HCT116 (cell line): ENCODE measurements around the gene PTBP1. TPM values are rescaled to one million over a fixed set of nuclear protein-coding genes. Genes with fewer than 3 reads are reported as not detected.

Experiments
- ATAC-seq: fragments of 200-7000 bp; cut with Tn5 transposase; 2 replicates; pipeline ENCODE4 v1.9.1; 2020; ENCODE audit warnings: mild to moderate bottlenecking, moderate library complexity
- BruUV-seq: library from RNA; stranded (reverse); fragments of 400-500 nt; replicated peaks from 2 replicates; lab custom pipeline; 2021; lab: Mats Ljungman, UMichigan
- CTCF ChIA-PET: fragments of 300-600 bp; sonication (Branson Sonifier 250); formaldehyde crosslinking; loops from one replicate; lab custom pipeline; 2021; ENCODE audit warnings: antibody characterized with exemption; lab: Charles Lee
- POLR2A ChIA-PET: fragments of 300-600, 350-600 bp; sonication (Branson Sonifier 250); formaldehyde crosslinking; loops from one replicate; lab custom pipeline; 2021; ENCODE audit warnings: antibody characterized with exemption; lab: Charles Lee
- RAD21 ChIA-PET, 2 experiments: fragments of 300-600 bp; sonication (Branson Sonifier 250); formaldehyde crosslinking; loops; one replicate each; lab custom pipeline; 2023; ENCODE audit warnings: low total read pairs in 2 of 2; ENCODE audit not compliant: uncharacterized antibody in 2 of 2, unreplicated experiment in 2 of 2, low non-redundant PET in 1 of 2; lab: Charles Lee
- DNase-seq: peaks from one replicate; pipeline ENCODE4 v3.0.0-alpha.2; 2010; ENCODE audit warnings: low read depth, low spot score
- H2AFZ ChIP-seq: fragments of 200-600 bp; shearing (Covaris generic), sonication (generic); 2 replicates; pipeline ENCODE4 v1.6.1; 2017; ENCODE audit warnings: low read depth, mixed run types, mixed read lengths, antibody characterized with exemption, low read length; ENCODE audit not compliant: poor library complexity, severe bottlenecking
- H3K27ac ChIP-seq: 2 replicates; pipeline ENCODE4 v1.5.1; 2012; ENCODE audit warnings: low read depth, low read length
- H3K27me3 ChIP-seq: fragments of 200-600 bp; sonication (generic); 2 replicates; pipeline ENCODE4 v1.6.1; 2016; ENCODE audit warnings: mixed run types, low read length, mixed read lengths; ENCODE audit not compliant: insufficient read depth
- H3K36me3 ChIP-seq, 2 experiments: fragments of 200-500 bp in 1 of 2; fragments of 200-600 bp in 1 of 2; sonication (Bioruptor generic) in 1 of 2; sonication (generic) in 1 of 2; 2 replicates each; pipeline versions ENCODE4 v1.5.1 to v1.6.1; 2014 to 2016; ENCODE audit warnings: low read length in 2 of 2, inconsistent platforms in 1 of 2, mixed read lengths in 1 of 2, mixed run types in 1 of 2; ENCODE audit not compliant: insufficient read depth in 2 of 2, control insufficient read depth in 1 of 2
- H3K4me1 ChIP-seq, 2 experiments: fragments of 200-600 bp in 1 of 2; sonication (generic) in 1 of 2; 2 replicates each; pipeline versions ENCODE4 v1.5.1 to v1.6.1; 2012 to 2017; ENCODE audit warnings: low read length in 2 of 2, inconsistent platforms in 1 of 2, mild to moderate bottlenecking in 1 of 2, mixed read lengths in 1 of 2, mixed run types in 1 of 2, moderate library complexity in 1 of 2; ENCODE audit not compliant: insufficient read depth in 2 of 2, control insufficient read depth in 1 of 2
- H3K4me2 ChIP-seq: fragments of 200-600 bp; sonication (generic); 2 replicates; pipeline ENCODE4 v1.6.1; 2017; ENCODE audit warnings: mixed run types, low read length, mixed read lengths
- H3K4me3 ChIP-seq, 2 experiments: fragments of 200-600 bp in 1 of 2; sonication (generic) in 1 of 2; replicated peaks in 1 of 2; 2 replicates each; pipeline ENCODE4 v1.5.1; 2011 to 2016; ENCODE audit warnings: low read length in 2 of 2, control low read depth in 1 of 2, low read depth in 1 of 2, mild to moderate bottlenecking in 1 of 2, mixed read lengths in 1 of 2, mixed run types in 1 of 2
- H3K79me2 ChIP-seq: fragments of 200-600 bp; sonication (generic); 2 replicates; pipeline ENCODE4 v1.6.1; 2017; ENCODE audit warnings: mild to moderate bottlenecking, mixed run types, low read length, moderate library complexity, mixed read lengths; ENCODE audit not compliant: insufficient read depth
- H3K9ac ChIP-seq: fragments of 200-600 bp; sonication (generic); 2 replicates; pipeline ENCODE4 v1.6.1; 2016; ENCODE audit warnings: low read length, mixed read lengths
- H3K9me2 ChIP-seq: fragments of 200-600 bp; sonication (generic), shearing (Covaris generic); 2 replicates; pipeline ENCODE4 v1.6.1; 2017; ENCODE audit warnings: mixed run types, mild to moderate bottlenecking, moderate library complexity; ENCODE audit not compliant: insufficient read depth
- H3K9me3 ChIP-seq, 2 experiments: fragments of 200-500 bp in 1 of 2; fragments of 200-600 bp in 1 of 2; sonication (Bioruptor generic) in 1 of 2; sonication (generic) in 1 of 2; 2 replicates each; pipeline ENCODE4 v1.6.1; 2014 to 2017; ENCODE audit warnings: low read length in 2 of 2, mixed read lengths in 2 of 2, inconsistent platforms in 1 of 2, low read depth in 1 of 2, mild to moderate bottlenecking in 1 of 2, mixed run types in 1 of 2, moderate library complexity in 1 of 2; ENCODE audit not compliant: control insufficient read depth in 1 of 2, insufficient read depth in 1 of 2
- H4K20me1 ChIP-seq: fragments of 200-600 bp; sonication (generic), shearing (Covaris generic); 2 replicates; pipeline ENCODE4 v1.6.1; 2017; ENCODE audit warnings: mixed run types, mild to moderate bottlenecking, moderate library complexity; ENCODE audit not compliant: insufficient read depth
- CBX3 ChIP-seq: IDR thresholded peaks from 2 replicates; pipeline ENCODE4 v1.6.1; 2012; ENCODE audit warnings: low read depth
- EZH2 ChIP-seq: fragments of 200-600 bp; sonication (generic); IDR thresholded peaks from 2 replicates; pipeline ENCODE4 v1.6.1; 2017; ENCODE audit warnings: antibody characterized with exemption, mixed run types
- FOSL1 ChIP-seq: IDR thresholded peaks from 2 replicates; pipeline ENCODE4 v1.6.1; 2012; ENCODE audit warnings: low read depth
- MAX ChIP-seq: IDR thresholded peaks from 2 replicates; pipeline ENCODE4 v1.6.1; 2012
- RAD21 ChIP-seq: IDR thresholded peaks from 2 replicates; pipeline ENCODE4 v1.6.1; 2012; ENCODE audit warnings: low read depth, mild to moderate bottlenecking
- SIN3A ChIP-seq: IDR thresholded peaks from 2 replicates; pipeline ENCODE4 v1.6.1; 2012; ENCODE audit warnings: low read depth
- TCF7L2 ChIP-seq: IDR thresholded peaks from 2 replicates; pipeline ENCODE4 v1.7.0; 2011; ENCODE audit warnings: borderline replicate concordance, inconsistent platforms; ENCODE audit not compliant: insufficient read depth, insufficient read length; ENCODE audit errors: extremely low read depth
- ZBTB33 ChIP-seq: IDR thresholded peaks from 2 replicates; pipeline ENCODE4 v1.6.1; 2011; ENCODE audit warnings: mild to moderate bottlenecking, low read length, moderate library complexity; ENCODE audit not compliant: insufficient replicate concordance; ENCODE audit errors: extremely low read depth
- intact Hi-C: fragments of 100-400 bp; cut with micrococcal nuclease; formaldehyde crosslinking; loops from 2 replicates; pipeline ENCODE4 v1.10.0; 2022
- total RNA-seq: library from RNA; stranded (reverse); gene quantifications from one replicate; pipeline ENCODE4 v1.2.1, GENCODE V29; 2021; ENCODE audit not compliant: unreplicated experiment
- TF ChIP-seq, protein P1 (sequence below), 3 experiments: fragments of 200-600 bp in 1 of 3; sonication (generic) in 1 of 3; IDR thresholded peaks in 2 of 3; conservative IDR thresholded peaks in 1 of 3; 2 replicates each; pipeline ENCODE4 v1.5.1; 2012 to 2017; ENCODE audit warnings: low read depth in 2 of 3, low read length in 2 of 3, antibody characterized with exemption in 1 of 3, borderline replicate concordance in 1 of 3, control low read depth in 1 of 3, mild to moderate bottlenecking in 1 of 3, mixed read lengths in 1 of 3, mixed run types in 1 of 3, moderate library complexity in 1 of 3; ENCODE audit not compliant: insufficient read depth in 1 of 3

Gene PTBP1
- total RNA-seq, 1 experiment from 2014 or later = 676 TPM

DNA sequence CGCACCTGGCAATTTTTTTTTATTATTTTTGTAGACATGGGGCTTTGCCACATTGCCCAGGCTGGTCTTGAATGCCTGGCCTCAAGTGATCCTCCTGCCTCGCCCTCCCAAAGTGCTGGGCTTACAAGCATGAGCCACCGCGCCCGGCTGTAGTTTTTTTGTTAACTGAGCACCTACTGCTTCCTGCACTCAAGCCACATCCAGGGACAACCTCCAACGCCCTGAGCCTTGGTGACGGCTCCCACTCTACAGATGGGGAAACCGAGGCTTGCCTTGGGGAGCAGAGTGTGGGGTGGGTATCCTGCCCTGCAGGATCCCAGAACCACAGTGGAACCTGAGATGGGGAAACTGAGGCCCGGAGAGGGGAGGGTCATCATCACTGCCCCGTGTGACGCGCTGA, 57.9 kb downstream of the PTBP1 start:
- BruUV-seq = no TSS peak
- Histone ChIP-seq H3K27ac (no peak overlapping the region), H3K27me3 (no peaks in the 10 kb centered on the region), H3K9me2 (no peaks in the 10 kb centered on the region), H3K79me2 (no peaks in the 10 kb centered on the region), H3K4me1 (peaks cover 18 to 25% of the 10 kb centered on the region in 2 experiments), H2AFZ (no peak overlapping the region), H3K9ac (no peak overlapping the region), H3K9me3 (no peaks in the 10 kb centered on the region), H3K4me2 (no peak overlapping the region), H3K4me3 (no peak overlapping the region), H3K36me3 (no peaks in the 10 kb centered on the region), H4K20me1 (no peaks in the 10 kb centered on the region)
- RAD21 ChIA-PET = no interaction called here
- DNase-seq = no peak
- intact Hi-C loops = no loop called here
- TF ChIP-seq ZBTB33 (no peak), FOSL1 (no peak), MAX (no peak), TCF7L2 (no peak), EZH2 (no peak), CBX3 (no peak), SIN3A (no peak), RAD21 (no peak)
- TF ChIP-seq, protein P1, sequence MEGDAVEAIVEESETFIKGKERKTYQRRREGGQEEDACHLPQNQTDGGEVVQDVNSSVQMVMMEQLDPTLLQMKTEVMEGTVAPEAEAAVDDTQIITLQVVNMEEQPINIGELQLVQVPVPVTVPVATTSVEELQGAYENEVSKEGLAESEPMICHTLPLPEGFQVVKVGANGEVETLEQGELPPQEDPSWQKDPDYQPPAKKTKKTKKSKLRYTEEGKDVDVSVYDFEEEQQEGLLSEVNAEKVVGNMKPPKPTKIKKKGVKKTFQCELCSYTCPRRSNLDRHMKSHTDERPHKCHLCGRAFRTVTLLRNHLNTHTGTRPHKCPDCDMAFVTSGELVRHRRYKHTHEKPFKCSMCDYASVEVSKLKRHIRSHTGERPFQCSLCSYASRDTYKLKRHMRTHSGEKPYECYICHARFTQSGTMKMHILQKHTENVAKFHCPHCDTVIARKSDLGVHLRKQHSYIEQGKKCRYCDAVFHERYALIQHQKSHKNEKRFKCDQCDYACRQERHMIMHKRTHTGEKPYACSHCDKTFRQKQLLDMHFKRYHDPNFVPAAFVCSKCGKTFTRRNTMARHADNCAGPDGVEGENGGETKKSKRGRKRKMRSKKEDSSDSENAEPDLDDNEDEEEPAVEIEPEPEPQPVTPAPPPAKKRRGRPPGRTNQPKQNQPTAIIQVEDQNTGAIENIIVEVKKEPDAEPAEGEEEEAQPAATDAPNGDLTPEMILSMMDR (IDR thresholded peaks at IDR 0.05 in 2 of 3, conservative IDR thresholded peaks at IDR 0.05 in 1 of 3; ENCODE audit: borderline replicate concordance in 1 of 3, insufficient read depth in 1 of 3, low read depth in 2 of 3, low read length in 2 of 3) = no peak
- CTCF ChIA-PET = interaction anchor here (0.6 kb wide), 1 partner anchor 25 kb away, joined by 3 read pairs; no protein-coding TSS in a partner anchor
- no peak for ATAC-seq
- POLR2A ChIA-PET = no interaction called here
